Glutamatergic neuron (in vitro differentiated cells): ENCODE data around the gene SMNDC1. TPM values are rescaled to one million over a fixed set of nuclear protein-coding genes. Genes with fewer than 3 reads are reported as not detected.

Experiments
- DNase-seq: peaks from one replicate; pipeline ENCODE4 v3.0.0; 2022
- H3K27ac Mint-ChIP-seq: one replicate; pipeline ENCODE4 v1.8.0; 2020; ENCODE audit warnings: mild to moderate bottlenecking, mixed read lengths, inconsistent platforms; ENCODE audit not compliant: unreplicated experiment
- H3K27me3 Mint-ChIP-seq: one replicate; pipeline ENCODE4 v1.8.0; 2020; ENCODE audit warnings: mild to moderate bottlenecking, moderate library complexity, mixed read lengths, inconsistent platforms; ENCODE audit not compliant: unreplicated experiment
- H3K36me3 Mint-ChIP-seq: one replicate; pipeline ENCODE4 v1.8.0; 2020; ENCODE audit warnings: mild to moderate bottlenecking, mixed read lengths, inconsistent platforms; ENCODE audit not compliant: unreplicated experiment
- H3K4me1 Mint-ChIP-seq: one replicate; pipeline ENCODE4 v1.8.0; 2020; ENCODE audit warnings: mild to moderate bottlenecking, low read depth, mixed read lengths, inconsistent platforms; ENCODE audit not compliant: unreplicated experiment
- H3K4me3 Mint-ChIP-seq: one replicate; pipeline ENCODE4 v1.8.0; 2020; ENCODE audit warnings: mild to moderate bottlenecking, mixed read lengths, inconsistent platforms; ENCODE audit not compliant: unreplicated experiment
- H3K9me3 Mint-ChIP-seq: one replicate; pipeline ENCODE4 v1.8.0; 2020; ENCODE audit warnings: mild to moderate bottlenecking, moderate library complexity, mixed read lengths, inconsistent platforms; ENCODE audit not compliant: unreplicated experiment
- CTCF ChIP-seq: fragments of 200-600 bp; sonication (generic); IDR thresholded peaks from one replicate; pipeline ENCODE4 v1.5.0; 2021; ENCODE audit not compliant: partially characterized antibody, unreplicated experiment
- total RNA-seq: library from RNA; stranded (reverse); fragmentation: NEBNext Ultra II Directional; extraction: Animal tissue kit (Norgen Biotek cat#: 25700); gene quantifications from one replicate; pipeline ENCODE4 v1.2.1, GENCODE V29; 2021; ENCODE audit not compliant: unreplicated experiment

The SMNDC1 gene
- total RNA-seq, 1 donor from 2014 or later: 37.1 TPM

DNA sequence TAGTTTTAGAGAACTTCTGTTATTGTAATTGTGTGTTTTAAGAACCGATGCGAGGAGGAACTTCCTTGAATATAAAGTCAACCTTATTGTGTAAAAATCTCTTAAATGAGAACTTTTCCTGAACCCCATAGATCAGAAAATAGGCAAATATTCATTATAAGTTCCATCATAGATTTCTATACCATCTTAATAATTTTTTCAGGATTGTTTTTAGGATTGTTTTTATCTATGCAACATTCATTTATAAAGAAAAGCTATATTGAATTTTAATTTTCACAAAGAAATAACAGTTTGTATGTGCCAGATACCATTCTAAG lies 1.7 kb upstream of the SMNDC1 start:
- Mint-ChIP-seq H3K4me3 (no peak overlapping the region), H3K27ac (no peak overlapping the region), H3K4me1 (peaks cover 6% of the 10 kb centered on the region)

GRCh38 chr10:110305767-110306451 lies 1.2 kb upstream of the SMNDC1 start:
- H3K4me3 Mint-ChIP-seq: peak overlapping the region; percentile 87
- DNase-seq: no peak
- H3K4me1 Mint-ChIP-seq: peaks cover 7% of the 10 kb centered on the region
- H3K27ac Mint-ChIP-seq: peak overlapping the region; percentile 66
- no peaks in the 10 kb centered on the region for H3K36me3 Mint-ChIP-seq
- H3K27me3 Mint-ChIP-seq: peaks cover 1% of the 10 kb centered on the region
- TF ChIP-seq CTCF: peak; percentile 50
- H3K9me3 Mint-ChIP-seq: no peaks in the 10 kb centered on the region

More for the DNA sequence above, 1.7 kb upstream of the SMNDC1 start:
- peak; percentile 13 for TF ChIP-seq CTCF
- Mint-ChIP-seq H3K9me3 (no peaks in the 10 kb centered on the region), H3K36me3 (no peaks in the 10 kb centered on the region), H3K27me3 (peaks cover 1% of the 10 kb centered on the region)
- DNase-seq: no peak

GRCh38 chr10:110304394-110304779 lies 333 bp downstream of the SMNDC1 start:
- Mint-ChIP-seq H3K36me3 (no peaks in the 10 kb centered on the region), H3K4me3 (peak overlapping the region; percentile 91), H3K4me1 (peaks cover 11% of the 10 kb centered on the region), H3K27me3 (peaks cover 1% of the 10 kb centered on the region), H3K27ac (peak overlapping the region; percentile 89), H3K9me3 (no peaks in the 10 kb centered on the region)
- no peak for TF ChIP-seq CTCF
- DNase-seq: no peak

- Mint-ChIP-seq H3K27ac (peak overlapping the region; percentile 87), H3K4me1 (peaks cover 11% of the 10 kb centered on the region), H3K4me3 (peak overlapping the region; percentile 91), H3K9me3 (no peaks in the 10 kb centered on the region), H3K27me3 (peaks cover 1% of the 10 kb centered on the region), H3K36me3 (no peaks in the 10 kb centered on the region)
- DNase-seq: no peak
- no peak for TF ChIP-seq CTCF
Observed at GRCh38 chr10:110303681-110304080, 1.0 kb downstream of the SMNDC1 start.

GRCh38 chr10:110300486-110300986 lies 4.2 kb downstream of the SMNDC1 start:
- H3K27me3 Mint-ChIP-seq: peaks cover 1% of the 10 kb centered on the region
- peak overlapping the region; percentile 41 for H3K4me3 Mint-ChIP-seq
- DNase-seq: no peak
- H3K36me3 Mint-ChIP-seq: no peaks in the 10 kb centered on the region
- TF ChIP-seq CTCF: no peak
- peaks cover 11% of the 10 kb centered on the region for H3K4me1 Mint-ChIP-seq
- H3K9me3 Mint-ChIP-seq: no peaks in the 10 kb centered on the region
- no peak overlapping the region for H3K27ac Mint-ChIP-seq
